ENCODE data around the gene POLR1B.
"Not testable (repeated sequence)": the region's sequence is repeated elsewhere in the genome, so short reads cannot be mapped to it uniquely, and the experiment has no call there.

POLR1B gene

DNA sequence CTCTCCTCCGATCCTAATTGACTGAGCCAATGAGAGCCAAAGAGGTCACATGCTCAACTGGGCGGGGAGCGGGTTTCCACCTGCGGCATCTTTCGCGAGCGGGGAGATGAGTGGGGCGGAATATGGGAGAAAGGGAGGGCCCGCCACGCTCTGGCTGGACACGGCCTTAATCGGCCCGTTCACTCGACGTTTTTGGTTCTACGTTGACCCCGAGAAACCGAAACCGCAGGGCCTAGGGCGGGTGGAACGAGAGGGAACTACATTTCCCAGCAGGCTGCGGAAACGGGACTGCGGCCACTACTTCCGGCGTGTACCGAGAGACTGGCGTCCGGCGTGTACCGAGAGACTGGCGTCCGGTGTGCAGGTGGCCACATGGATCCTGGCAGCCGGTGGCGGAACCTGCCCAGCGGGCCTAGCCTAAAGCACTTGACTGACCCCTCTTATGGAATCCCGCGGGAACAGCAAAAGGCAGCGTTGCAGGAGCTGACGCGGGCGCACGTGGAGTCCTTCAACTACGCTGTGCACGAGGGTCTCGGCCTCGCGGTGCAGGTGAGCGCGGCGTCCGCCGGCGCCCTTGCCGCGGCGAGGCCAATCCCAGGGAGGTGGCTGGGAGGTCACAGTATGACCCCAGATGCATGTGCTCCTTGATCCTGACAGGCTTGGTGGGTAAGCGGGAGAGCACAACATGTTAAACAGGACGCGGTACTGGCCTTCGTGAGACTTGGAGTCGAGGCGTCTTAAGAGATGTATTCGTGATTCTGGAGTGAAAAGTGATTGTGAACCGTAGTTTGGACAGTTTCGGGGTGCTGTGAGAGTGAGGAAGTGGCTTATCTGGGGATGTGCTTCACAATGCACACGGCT is at the start of gene POLR1B:
Gene POLR1B, plus strand, starts transcription at position 343 of the 861 bp plus-strand sequence. Its CDS starts 30 bp downstream, at position 373.
- peak; percentile 53 to 57 for DNase-seq (ENCODE audit: low read depth in 2 of 2)

DNA sequence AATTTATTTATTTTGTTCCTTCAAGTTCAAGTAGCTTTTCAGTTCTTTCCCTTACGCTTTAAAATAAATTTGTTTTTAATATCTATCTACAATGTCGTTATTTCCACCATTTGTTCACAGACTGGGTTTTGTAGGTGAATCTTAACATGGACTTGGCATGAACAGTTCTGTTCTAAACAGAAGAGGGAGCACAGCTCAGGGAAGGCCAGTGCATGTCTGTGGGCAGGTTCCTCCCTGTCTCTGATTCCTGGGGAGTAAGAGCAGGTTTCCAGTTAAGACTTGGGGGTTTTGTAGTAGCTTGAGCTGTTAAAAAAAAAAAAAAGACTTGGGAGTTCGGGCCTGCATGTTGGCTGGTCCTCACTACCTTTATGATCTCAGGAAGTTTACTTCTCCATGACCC is 49.2 kb upstream of the POLR1B start:
- no peak for DNase-seq (ENCODE audit: low read depth in 2 of 2)

DNA sequence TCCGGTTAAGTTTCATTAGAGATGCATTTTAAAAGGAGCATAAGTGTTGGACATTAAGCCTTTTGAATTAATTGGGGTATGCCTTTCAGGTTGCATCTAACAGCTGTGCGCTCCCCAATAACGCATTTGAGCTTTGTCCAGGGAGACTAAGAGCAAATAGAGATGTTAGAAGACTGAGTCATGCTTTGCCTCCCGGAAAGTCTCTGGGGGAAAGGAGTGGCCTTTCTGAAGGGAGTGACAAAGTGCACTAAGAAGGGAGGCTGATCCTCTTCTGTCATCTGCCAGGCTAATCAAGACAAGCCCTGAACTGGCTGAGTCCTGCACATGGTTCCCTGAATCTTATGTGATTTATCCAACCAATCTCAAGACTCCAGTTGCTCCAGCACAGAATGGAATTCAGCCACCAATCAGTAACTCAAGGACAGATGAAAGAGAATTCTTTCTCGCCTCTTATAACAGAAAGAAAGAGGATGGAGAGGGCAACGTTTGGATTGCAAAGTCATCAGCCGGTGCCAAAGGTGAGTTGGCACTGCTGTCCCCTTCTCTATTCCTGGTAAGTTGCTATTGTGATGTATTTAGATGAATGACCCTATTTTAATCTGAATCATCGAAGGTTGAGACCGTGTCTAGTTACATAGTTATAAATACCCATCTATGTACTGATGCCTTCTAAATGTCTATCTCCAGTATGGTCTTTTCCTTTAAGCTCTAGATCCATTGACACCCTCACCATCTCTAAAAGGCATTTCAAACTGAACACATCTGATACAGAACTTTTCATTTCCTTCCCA is 48.2 kb upstream of the POLR1B start:
- DNase-seq (ENCODE audit: low read depth in 2 of 2): no peak

DNA sequence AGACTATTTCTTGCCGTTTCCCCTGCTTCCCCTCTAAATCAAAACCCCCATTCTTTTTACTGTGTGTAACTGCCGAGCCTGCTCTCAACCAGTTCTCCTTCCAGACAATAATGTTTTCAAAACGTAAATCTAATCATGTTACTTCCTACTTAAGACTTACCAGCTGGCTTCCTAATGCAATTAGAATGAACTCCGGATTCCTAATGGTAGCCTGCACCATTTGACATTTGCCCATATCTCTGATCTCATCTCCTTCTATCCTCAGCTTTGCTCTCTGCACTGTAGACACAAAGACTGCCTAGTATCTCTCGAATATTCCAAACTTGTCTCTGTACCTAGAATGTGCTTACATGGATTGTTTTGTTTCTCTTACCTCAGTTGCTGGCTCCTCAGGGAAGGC is 47.4 kb upstream of the POLR1B start:
- DNase-seq (ENCODE audit: low read depth in 2 of 2): no peak

- not testable (repeated sequence) for DNase-seq (ENCODE audit: low read depth in 2 of 2)
Measured at GRCh38 chr2:112495878-112496277, 46.4 kb upstream of the POLR1B start.

GRCh38 chr2:112500850-112501484 is 41.3 kb upstream of the POLR1B start:
- DNase-seq (ENCODE audit: low read depth in 2 of 2): peak in 1 of 2 donors; percentile 18

GRCh38 chr2:112509239-112509998 is 32.8 kb upstream of the POLR1B start:
- DNase-seq (ENCODE audit: low read depth in 2 of 2): not testable (repeated sequence)

GRCh38 chr2:112516801-112517200 is 25.5 kb upstream of the POLR1B start:
- no peak for DNase-seq (ENCODE audit: low read depth in 2 of 2)

DNA sequence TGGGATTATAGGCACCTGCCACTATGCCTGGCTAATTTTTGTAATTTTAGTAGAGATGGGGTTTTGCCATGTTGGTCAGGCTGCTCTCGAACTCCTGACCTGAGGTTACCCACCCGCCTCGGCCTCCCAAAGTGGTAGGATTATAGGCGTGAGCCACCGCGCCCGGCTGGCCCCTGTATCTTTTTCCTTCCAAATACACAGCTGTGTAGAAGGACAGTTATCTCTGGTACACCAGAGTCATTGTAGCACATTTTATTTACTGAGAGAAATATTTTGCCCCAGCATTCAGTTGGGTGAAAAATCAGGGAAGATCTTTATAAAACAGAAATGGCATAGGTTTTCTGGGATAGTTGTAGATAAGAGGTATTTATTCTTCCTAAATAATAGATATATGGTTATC is 23.5 kb upstream of the POLR1B start:
- DNase-seq (ENCODE audit: low read depth in 2 of 2): no peak

- DNase-seq (ENCODE audit: low read depth in 2 of 2): no peak
Measured at GRCh38 chr2:112519506-112519905, 22.8 kb upstream of the POLR1B start.

GRCh38 chr2:112520234-112520783 is 22.0 kb upstream of the POLR1B start:
- no peak for DNase-seq (ENCODE audit: low read depth in 2 of 2)

DNA sequence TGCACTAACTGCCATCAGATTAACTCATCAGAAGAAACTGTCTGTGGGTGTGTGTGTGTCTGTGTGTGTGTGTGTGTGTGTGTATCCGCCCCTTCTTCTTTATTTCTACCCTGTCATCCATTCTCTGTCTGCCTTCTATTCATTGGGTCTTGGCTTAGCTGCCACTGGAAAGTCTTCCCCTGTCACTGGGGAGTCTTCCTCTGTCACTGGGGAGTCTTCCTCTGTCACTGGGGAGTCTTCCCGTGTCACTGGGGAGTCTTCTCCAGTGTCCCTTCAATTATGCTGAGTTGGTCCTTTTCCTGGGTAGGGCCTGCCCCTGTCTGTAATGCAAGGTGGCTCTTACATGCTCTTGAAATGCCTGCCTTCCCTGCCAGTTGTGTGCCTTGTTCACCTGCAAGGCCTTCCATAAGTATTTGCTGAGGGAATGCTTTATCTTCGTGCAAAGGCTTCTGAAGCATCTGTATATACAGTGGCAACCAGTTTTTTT is 18.9 kb upstream of the POLR1B start:
- DNase-seq (ENCODE audit: low read depth in 2 of 2): no peak

GRCh38 chr2:112524276-112524675 is 18.0 kb upstream of the POLR1B start:
- not testable (repeated sequence) for DNase-seq (ENCODE audit: low read depth in 2 of 2)

GRCh38 chr2:112528541-112528940 is 13.7 kb upstream of the POLR1B start:
- DNase-seq (ENCODE audit: low read depth in 2 of 2): no peak

DNA sequence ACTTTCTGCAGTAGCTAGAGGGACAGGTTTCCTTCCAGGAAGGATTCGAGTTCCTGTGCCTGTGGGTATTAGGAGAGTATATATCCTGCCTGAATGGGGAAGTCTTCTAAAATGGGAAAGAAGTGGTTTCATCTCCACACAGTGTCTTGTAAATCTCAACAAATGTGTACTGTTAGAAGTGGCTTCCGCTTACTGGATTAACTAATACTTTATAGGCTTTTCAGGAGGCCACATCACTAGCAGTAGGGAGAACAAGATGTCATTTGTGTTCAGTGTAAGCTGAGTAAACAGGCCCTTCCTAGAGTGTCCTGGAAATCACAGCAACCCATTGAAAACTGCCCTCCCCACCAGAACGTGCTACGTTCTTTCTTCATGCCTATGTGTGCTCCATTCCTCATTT is 12.5 kb upstream of the POLR1B start:
- no peak for DNase-seq (ENCODE audit: low read depth in 2 of 2)

- DNase-seq (ENCODE audit: low read depth in 2 of 2): no peak
Measured at GRCh38 chr2:112530728-112531127, 11.5 kb upstream of the POLR1B start.

DNA sequence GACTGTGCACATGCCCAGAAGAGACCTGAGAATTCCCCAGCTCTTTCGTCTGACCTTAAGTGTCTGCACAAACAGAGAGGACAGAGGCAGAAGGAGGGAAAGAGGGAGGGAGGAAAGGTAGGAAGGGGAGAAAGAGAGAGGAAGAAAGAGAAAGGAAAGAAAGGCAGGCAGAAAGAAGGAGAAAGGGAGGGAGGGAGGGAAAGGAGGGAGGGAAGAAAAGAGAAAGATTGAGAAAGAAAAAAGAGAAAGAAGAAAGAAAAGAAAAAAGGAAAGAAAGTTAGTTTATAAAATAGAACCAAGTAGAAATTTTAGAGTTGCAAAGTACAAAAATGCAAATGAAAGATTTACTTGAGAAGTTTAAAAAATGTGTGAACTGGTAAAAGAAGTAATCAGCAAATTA is 7.4 kb upstream of the POLR1B start:
- DNase-seq (ENCODE audit: low read depth in 2 of 2): no peak

DNA sequence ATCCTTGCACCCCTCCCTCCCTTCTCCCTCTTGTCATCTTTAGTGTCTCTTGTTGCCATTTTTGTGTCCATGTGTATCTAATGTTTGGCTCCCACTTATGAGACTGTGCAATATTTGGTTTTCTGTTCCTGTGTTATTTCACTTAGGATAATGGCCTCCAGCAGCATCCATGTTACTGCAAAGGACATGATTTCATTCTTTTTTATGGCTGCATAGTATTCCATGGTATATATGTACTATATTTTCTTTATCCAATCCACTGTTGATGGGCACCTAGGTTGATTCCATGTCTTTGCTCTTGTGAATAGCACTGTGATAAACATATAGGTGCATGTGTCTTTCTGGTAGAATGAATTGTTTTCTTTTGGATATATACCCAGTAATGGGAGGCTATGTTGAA is 5.6 kb upstream of the POLR1B start:
- DNase-seq (ENCODE audit: low read depth in 2 of 2): not testable (repeated sequence)

DNA sequence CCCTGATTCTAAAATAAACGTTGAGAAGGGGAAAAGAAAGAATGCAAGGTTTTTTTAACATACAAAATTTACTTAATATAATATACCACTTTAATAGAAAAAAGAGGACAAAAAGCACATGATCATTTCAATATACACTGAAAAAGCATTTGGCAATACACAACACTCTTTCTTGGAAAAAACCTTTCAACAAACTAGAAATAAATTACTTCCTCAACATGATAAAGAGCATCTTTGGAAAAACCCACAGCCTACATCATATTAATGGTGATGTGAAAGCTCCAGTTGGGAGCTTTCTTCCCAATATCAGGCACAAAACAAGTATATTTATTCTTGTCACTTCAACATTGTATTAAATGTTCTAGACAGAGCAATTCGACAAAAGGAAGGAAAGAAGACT is 3.0 kb upstream of the POLR1B start:
- DNase-seq (ENCODE audit: low read depth in 2 of 2): no peak

DNA sequence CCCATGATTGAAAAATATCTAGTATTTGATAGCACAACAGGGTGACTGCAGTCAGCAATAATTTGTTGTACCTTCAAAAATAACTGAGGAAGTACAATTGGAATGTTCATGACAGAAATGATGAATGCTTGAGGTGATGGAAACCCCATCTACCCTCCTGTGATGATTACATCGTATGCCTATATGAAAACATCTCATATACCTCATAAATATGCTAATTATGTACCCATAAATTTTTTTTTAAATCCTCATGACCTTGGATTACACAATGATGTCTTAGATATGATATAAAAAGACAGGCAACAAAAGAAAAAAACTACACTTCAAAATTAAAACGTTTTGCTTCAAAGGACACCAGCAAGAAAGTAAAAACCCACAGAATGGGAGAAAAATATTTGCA is 1.4 kb upstream of the POLR1B start:
- no peak for DNase-seq (ENCODE audit: low read depth in 2 of 2)
